ENCODE data around the gene GRIA3. TPM values are rescaled to one million over a fixed set of nuclear protein-coding genes. Genes with fewer than 3 reads are reported as not detected.

GRIA3 gene
- total and polyA plus RNA-seq, 10 of the 15 experiments (the other 5 are each of a cell fraction or from before 2014, with no cell fraction given) = 0.45 to 4.3 (median 2.2) TPM

DNA sequence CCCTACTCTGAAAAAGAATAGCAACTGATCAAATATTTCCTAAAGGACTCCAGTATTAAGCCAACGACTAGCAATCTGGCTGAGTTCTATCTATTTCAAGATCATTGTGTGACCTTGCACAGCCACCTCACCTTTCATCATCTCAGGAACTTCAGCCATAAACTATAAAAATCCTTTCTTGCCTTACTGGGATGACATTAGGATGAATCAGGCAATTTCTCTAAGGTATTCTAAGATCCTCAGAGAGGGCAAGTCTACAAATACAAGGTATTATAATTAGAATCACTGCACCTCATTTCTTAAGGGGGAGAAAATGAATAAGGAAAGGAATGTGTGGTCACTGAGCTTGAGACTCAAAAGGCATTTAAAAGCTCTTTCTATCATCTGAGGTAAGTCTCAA is 152.6 kb downstream of the GRIA3 start:
- Histone ChIP-seq H3K79me2 (ENCODE audit: control insufficient read depth, insufficient read depth, low read length) (no peaks in the 10 kb centered on the region), H3K4me3 (no peak overlapping the region), H3K4me2 (ENCODE audit: control insufficient read depth, insufficient read depth) (no peak overlapping the region), H3K27me3 (replicated peaks in 1 of 2; ENCODE audit: control insufficient read depth in 2 of 2, insufficient read depth in 2 of 2, low read length in 1 of 2) (no peaks in the 10 kb centered on the region), H3K36me3 (ENCODE audit: control insufficient read depth in 2 of 2, insufficient read depth in 2 of 2, low read length in 1 of 2) (no peaks in the 10 kb centered on the region), H3K9me3 (replicated peaks; ENCODE audit: control insufficient read depth, insufficient read depth, low read length) (no peaks in the 10 kb centered on the region), H3K27ac (ENCODE audit: control insufficient read depth, insufficient read depth) (no peak overlapping the region), H2AFZ (ENCODE audit: control insufficient read depth, low read depth, low read length) (no peak overlapping the region), H3K9ac (ENCODE audit: control insufficient read depth, insufficient read depth, low read length) (no peak overlapping the region), H3K4me1 (ENCODE audit: control insufficient read depth, insufficient read depth, low read length) (peaks cover 2% of the 10 kb centered on the region; the same call in 1 of the 2 replicates), H4K20me1 (ENCODE audit: control insufficient read depth, insufficient read depth) (no peaks in the 10 kb centered on the region)
- no TSS peak for BruUV-seq (replicated peaks)
- no peak for ATAC-seq
- FAIRE-seq = no peak
- WGBS (ENCODE audit: insufficient coverage, insufficient replicate concordance, low lambda C conversion rate, missing lambda C conversion rate) = 0% methylated on average over 1 of the region's 1 CpG
- intact Hi-C loops (cut with micrococcal nuclease; ENCODE audit: unreplicated experiment) = no loop called here
- DNase-seq (ENCODE audit: low read depth, low spot score) = no peak
- in situ Hi-C loops (cut with MboI) = no loop called here
- RAD21 ChIA-PET (ENCODE audit: unreplicated experiment) = interaction anchor here (1.5 to 3.2 kb wide), 2 partner anchors 11 to 21 kb away, joined by 5 to 12 read pairs; no protein-coding TSS in a partner anchor
- no peak for TF ChIP-seq SUZ12 (IDR thresholded peaks at IDR 0.05; ENCODE audit: unreplicated experiment)
- no peak for TF ChIP-seq RAD51 (IDR thresholded peaks at IDR 0.05)
- TF ChIP-seq, protein P1, sequence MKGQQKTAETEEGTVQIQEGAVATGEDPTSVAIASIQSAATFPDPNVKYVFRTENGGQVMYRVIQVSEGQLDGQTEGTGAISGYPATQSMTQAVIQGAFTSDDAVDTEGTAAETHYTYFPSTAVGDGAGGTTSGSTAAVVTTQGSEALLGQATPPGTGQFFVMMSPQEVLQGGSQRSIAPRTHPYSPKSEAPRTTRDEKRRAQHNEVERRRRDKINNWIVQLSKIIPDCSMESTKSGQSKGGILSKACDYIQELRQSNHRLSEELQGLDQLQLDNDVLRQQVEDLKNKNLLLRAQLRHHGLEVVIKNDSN (IDR thresholded peaks at IDR 0.05; ENCODE audit: borderline replicate concordance, extremely low read length, insufficient read depth, low read depth, low read length) = no peak
- TF ChIP-seq NBN (IDR thresholded peaks at IDR 0.05) = no peak
- TF ChIP-seq, protein P2, sequence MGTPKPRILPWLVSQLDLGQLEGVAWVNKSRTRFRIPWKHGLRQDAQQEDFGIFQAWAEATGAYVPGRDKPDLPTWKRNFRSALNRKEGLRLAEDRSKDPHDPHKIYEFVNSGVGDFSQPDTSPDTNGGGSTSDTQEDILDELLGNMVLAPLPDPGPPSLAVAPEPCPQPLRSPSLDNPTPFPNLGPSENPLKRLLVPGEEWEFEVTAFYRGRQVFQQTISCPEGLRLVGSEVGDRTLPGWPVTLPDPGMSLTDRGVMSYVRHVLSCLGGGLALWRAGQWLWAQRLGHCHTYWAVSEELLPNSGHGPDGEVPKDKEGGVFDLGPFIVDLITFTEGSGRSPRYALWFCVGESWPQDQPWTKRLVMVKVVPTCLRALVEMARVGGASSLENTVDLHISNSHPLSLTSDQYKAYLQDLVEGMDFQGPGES (IDR thresholded peaks at IDR 0.05) = no peak
- SMC1A ChIA-PET (ENCODE audit: uncharacterized antibody, unreplicated experiment) = interaction anchor here (0.6 to 5.6 kb wide), 12 partner anchors 9 to 365 kb away, joined by 3 to 45 read pairs (median 5); no protein-coding TSS in a partner anchor
- CTCF ChIA-PET = interaction anchor here (1.0 to 2.1 kb wide), 2 partner anchors 11 to 12 kb away, joined by 3 to 6 read pairs; no protein-coding TSS in a partner anchor
- POLR2A ChIA-PET = interaction anchor here (0.8 to 6.1 kb wide), 4 partner anchors 12 to 24 kb away, joined by 3 to 27 read pairs (median 3); no protein-coding TSS in a partner anchor
